Fibroblast of lung (primary cell): Measurements from ENCODE around the gene ISM2. TPM values are rescaled to one million over a fixed set of nuclear protein-coding genes. Genes with fewer than 3 reads are reported as not detected.

Experiments
- DNase-seq, 2 donors: peaks; one replicate each; pipeline versions ENCODE4 v3.0.0 to v3.0.0-alpha.2; 2010; ENCODE audit warnings: low read depth in 2 of 2
- H2AFZ ChIP-seq: 2 replicates; pipeline ENCODE4 v1.5.1; 2012; ENCODE audit warnings: low read length, control low read depth, inconsistent platforms
- H3K27ac ChIP-seq: 2 replicates; pipeline ENCODE4 v1.5.1; 2011; ENCODE audit warnings: low read length, control low read depth; ENCODE audit not compliant: insufficient read depth
- H3K27me3 ChIP-seq: 2 replicates; pipeline ENCODE4 v1.5.1; 2011; ENCODE audit warnings: mild to moderate bottlenecking, low read length; ENCODE audit not compliant: control insufficient read depth, insufficient read depth
- H3K36me3 ChIP-seq: 2 replicates; pipeline ENCODE4 v1.5.1; 2011; ENCODE audit warnings: low read length; ENCODE audit not compliant: control insufficient read depth, insufficient read depth
- H3K4me1 ChIP-seq: 2 replicates; pipeline ENCODE4 v1.5.1; 2011; ENCODE audit warnings: low read length; ENCODE audit not compliant: control insufficient read depth, insufficient read depth; ENCODE audit errors: extremely low read depth
- H3K4me2 ChIP-seq: 2 replicates; pipeline ENCODE4 v1.5.1; 2011; ENCODE audit warnings: low read length, control low read depth; ENCODE audit not compliant: insufficient read depth; ENCODE audit errors: extremely low read depth
- H3K4me3 ChIP-seq, 4 experiments: fragments of 200-600 bp in 1 of 4; sonication (generic) in 1 of 4; replicated peaks in 1 of 4; 2 replicates each; pipeline ENCODE4 v1.5.1; 2011 to 2016; ENCODE audit warnings: low read length in 4 of 4, low read depth in 3 of 4, mild to moderate bottlenecking in 3 of 4, control low read depth in 2 of 4, inconsistent platforms in 1 of 4, mixed read lengths in 1 of 4; ENCODE audit not compliant: insufficient read depth in 1 of 4; ENCODE audit errors: control extremely low read depth in 1 of 4
- H3K79me2 ChIP-seq: 2 replicates; pipeline ENCODE4 v1.5.1; 2012; ENCODE audit warnings: mild to moderate bottlenecking, low read length, inconsistent platforms; ENCODE audit not compliant: control insufficient read depth, insufficient read depth
- H3K9ac ChIP-seq: 2 replicates; pipeline ENCODE4 v1.5.1; 2011; ENCODE audit warnings: mild to moderate bottlenecking, low read length, control low read depth; ENCODE audit not compliant: insufficient read depth
- H3K9me3 ChIP-seq: 2 replicates; pipeline ENCODE4 v1.5.1; 2012; ENCODE audit warnings: low read depth, low read length; ENCODE audit not compliant: control insufficient read depth, insufficient read depth
- H4K20me1 ChIP-seq: 2 replicates; pipeline ENCODE4 v1.5.1; 2011; ENCODE audit warnings: low read length; ENCODE audit not compliant: control insufficient read depth, insufficient read depth; ENCODE audit errors: extremely low read depth
- CTCF ChIP-seq, 2 donors: IDR thresholded peaks in 1 of 2; conservative IDR thresholded peaks in 1 of 2; 1 replicate in 1 of 2; 2 replicates in 1 of 2; pipeline ENCODE4 v1.5.1; 2011 to 2012; ENCODE audit warnings: low read length in 2 of 2, control low read depth in 1 of 2, inconsistent platforms in 1 of 2, low read depth in 1 of 2, mild to moderate bottlenecking in 1 of 2
- EZH2 ChIP-seq: IDR thresholded peaks from 2 replicates; pipeline ENCODE4 v1.5.1; 2012; ENCODE audit warnings: low read length, control low read depth, mild to moderate bottlenecking; ENCODE audit errors: missing control alignments
- polyA plus RNA-seq, 2 donors: library from polyadenylated mRNA; depleted of rRNA in 1 of 2; stranded (reverse) in 1 of 2; unstranded in 1 of 2; fragments of >200 nt; gene quantifications; 2 replicates each; pipeline ENCODE4 v1.2.1, GENCODE V29; 2011 to 2012; ENCODE audit warnings: missing spikeins in 1 of 2
- total RNA-seq: library from RNA; depleted of rRNA; stranded (reverse); fragments of >200 nt; gene quantifications from 2 replicates; pipeline ENCODE4 v1.2.1, GENCODE V29; 2014

Gene ISM2
- total and polyA plus RNA-seq, 2 donors (not counting 1 experiment from before 2014, with no cell fraction given): not detected

- Histone ChIP-seq H3K79me2 (no peaks in the 10 kb centered on the region), H3K4me2 (no peak overlapping the region), H3K36me3 (peaks cover 4% of the 10 kb centered on the region), H3K9me3 (no peaks in the 10 kb centered on the region), H2AFZ (no peak overlapping the region), H3K4me3 (no peak overlapping the region), H3K27me3 (no peaks in the 10 kb centered on the region), H3K4me1 (no peaks in the 10 kb centered on the region), H4K20me1 (no peaks in the 10 kb centered on the region), H3K9ac (no peak overlapping the region), H3K27ac (no peak overlapping the region)
- TF ChIP-seq CTCF (conservative IDR thresholded peaks at IDR 0.05 in 1 of 2, IDR thresholded peaks at IDR 0.05 in 1 of 2; ENCODE audit: low read depth in 1 of 2, low read length in 2 of 2) (no peak), EZH2 (no peak)
- DNase-seq: no peak
Measured at GRCh38 chr14:77507762-77508161, 9.1 kb upstream of the ISM2 start.

- no peaks in the 10 kb centered on the region for H3K4me1 ChIP-seq
Measured at GRCh38 chr14:77505031-77505430, 6.4 kb upstream of the ISM2 start.

DNA sequence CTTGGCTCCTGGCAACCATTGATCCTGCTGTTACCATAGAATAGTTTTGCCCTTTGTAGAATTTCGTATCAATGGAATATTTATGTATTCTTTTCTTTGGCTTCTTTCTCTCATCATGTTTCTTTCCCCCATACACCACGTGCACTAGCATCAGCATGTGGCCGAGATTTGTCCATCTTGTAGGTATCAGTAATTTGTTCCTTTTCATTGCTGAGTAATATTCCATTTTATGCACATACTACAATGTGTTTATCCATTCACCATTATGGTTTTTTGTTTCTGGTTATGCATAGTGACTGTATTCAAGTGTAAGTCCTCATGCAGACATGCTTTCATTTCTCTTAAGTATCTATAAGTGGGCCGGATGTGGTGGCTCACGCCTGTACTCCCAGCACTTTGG, 4.5 kb upstream of the ISM2 start:
- Histone ChIP-seq H3K27ac (no peak overlapping the region), H3K4me1 (no peaks in the 10 kb centered on the region), H3K9me3 (no peaks in the 10 kb centered on the region), H3K27me3 (peaks cover 13% of the 10 kb centered on the region), H3K36me3 (no peaks in the 10 kb centered on the region), H3K4me2 (no peak overlapping the region), H4K20me1 (no peaks in the 10 kb centered on the region), H3K4me3 (no peak overlapping the region), H3K79me2 (no peaks in the 10 kb centered on the region), H2AFZ (no peak overlapping the region), H3K9ac (no peak overlapping the region)
- DNase-seq: no peak
- TF ChIP-seq EZH2 (no peak), CTCF (conservative IDR thresholded peaks at IDR 0.05 in 1 of 2, IDR thresholded peaks at IDR 0.05 in 1 of 2; ENCODE audit: low read depth in 1 of 2, low read length in 2 of 2) (no peak)

More at GRCh38 chr14:77505031-77505430, 6.4 kb upstream of the ISM2 start:
- H3K36me3 ChIP-seq: no peaks in the 10 kb centered on the region
- no peaks in the 10 kb centered on the region for H3K79me2 ChIP-seq
- DNase-seq: no peak
- no peak overlapping the region for H3K27ac ChIP-seq
- no peak overlapping the region for H3K4me2 ChIP-seq
- H3K27me3 ChIP-seq: no peaks in the 10 kb centered on the region
- no peak overlapping the region for H3K4me3 ChIP-seq
- no peaks in the 10 kb centered on the region for H3K9me3 ChIP-seq
- H3K9ac ChIP-seq: no peak overlapping the region
- no peak for TF ChIP-seq EZH2
- TF ChIP-seq CTCF (conservative IDR thresholded peaks at IDR 0.05 in 1 of 2, IDR thresholded peaks at IDR 0.05 in 1 of 2; ENCODE audit: low read depth in 1 of 2, low read length in 2 of 2): no peak
- H4K20me1 ChIP-seq: no peaks in the 10 kb centered on the region
- no peak overlapping the region for H2AFZ ChIP-seq
